Pancreas (tissue), 10 donors: ENCODE results near the gene MTPN. TPM values are rescaled to one million over a fixed set of nuclear protein-coding genes. Genes with fewer than 3 reads are reported as not detected.

Source experiments
- ATAC-seq, 4 donors: fragments of 200-7000 bp; cut with Tn5 transposase; one replicate each; pipeline versions ENCODE4 v1.8.0 to v1.9.1; 2020; ENCODE audit warnings: mild to moderate bottlenecking in 4 of 4, moderate library complexity in 4 of 4
- DNase-seq, 6 donors: peaks; one replicate each; pipeline ENCODE4 v3.0.0-alpha.2; 2020
- FAIRE-seq: peaks from 2 replicates; lab custom pipeline; 2012; peaks lifted over from hg19 to GRCh38; lab: Jason Lieb, UNC
- H3K27ac ChIP-seq, 4 donors: fragments of 200-600 bp; sonication (generic); 1 replicate in 3 of 4; 2 replicates in 1 of 4; pipeline versions ENCODE4 v1.5.0 to v1.8.0; 2020
- H3K27me3 ChIP-seq, 4 donors: fragments of 200-600 bp; one replicate each; pipeline ENCODE4 v1.8.0; 2021
- H3K36me3 ChIP-seq, 3 donors: fragments of 200-600 bp; sonication (generic) in 1 of 3; one replicate each; pipeline versions ENCODE4 v1.5.0 to v1.8.0; 2020 to 2021
- H3K4me1 ChIP-seq, 3 donors: fragments of 200-600 bp; one replicate each; pipeline ENCODE4 v1.8.0; 2021
- H3K4me3 ChIP-seq, 4 donors: fragments of 200-600 bp; sonication (generic) in 2 of 4; one replicate each; pipeline versions ENCODE4 v1.5.0 to v1.8.0; 2020 to 2021
- H3K9me3 ChIP-seq, 4 donors: fragments of 200-600 bp; one replicate each; pipeline ENCODE4 v1.8.0; 2021
- WGBS, 2 donors: extraction: QIAGEN DNeasy Blood & Tissue Kit; methylation state at CpG; one replicate each; pipeline ENCODE4 v1.1.7; 2013; 5-methylcytosine and 5-hydroxymethylcytosine counted together
- intact Hi-C, 3 donors: fragments of 100-400 bp; cut with DNase I; formaldehyde crosslinking; loops; one replicate each; pipeline versions ENCODE4 v1.11.1 to v1.14.2; 2022
- polyA plus RNA-seq, 2 donors: library from polyadenylated mRNA; stranded (reverse); fragments of 200-250 nt; gene quantifications; one replicate each; pipeline ENCODE4 v1.2.3, GENCODE V29; 2013
- total RNA-seq, 6 donors: library from RNA; stranded (reverse); fragmentation: NEBNext Ultra II Directional in 4 of 6; extraction: Animal tissue kit (Norgen Biotek cat#: 25700) in 4 of 6; gene quantifications; one replicate each; pipeline versions ENCODE4 v1.2.1 to v1.2.4, GENCODE V29; 2021 to 2023
- TF ChIP-seq, protein P1 (sequence below), 4 donors: fragments of 200-600 bp; sonication (generic) in 3 of 4; IDR thresholded peaks; one replicate each; pipeline versions ENCODE4 v1.5.0 to v1.8.0; 2021; ENCODE audit warnings: antibody characterized with exemption in 4 of 4
- donor health status: healthy with polysubstance abuse.
- donor health status: DM: no; HTN: no; CAD: no; lungs with moderate emphysema.
- donor health status: DM: no; HTN: no; CAD: no.
- donor health status: control.
- donor health status: control.
- donor health status: Bipolar disorder and iron deficiency.
- donor health status: DM: yes; HTN: yes; CAD: no.
- donor health status: DM: no; HTN: no; CAD: no.
- donor health status: DM: no; HTN: no; CAD: no.
- donor health status: DM: yes; HTN: yes; CAD: no.

MTPN gene, protein sequence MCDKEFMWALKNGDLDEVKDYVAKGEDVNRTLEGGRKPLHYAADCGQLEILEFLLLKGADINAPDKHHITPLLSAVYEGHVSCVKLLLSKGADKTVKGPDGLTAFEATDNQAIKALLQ
- total RNA-seq (10 to 100 TPM; 12.8 to 45.1 (median 24.4) TPM), polyA plus RNA-seq (10 to 100 TPM; 10.8 to 21.0 TPM)

DNA sequence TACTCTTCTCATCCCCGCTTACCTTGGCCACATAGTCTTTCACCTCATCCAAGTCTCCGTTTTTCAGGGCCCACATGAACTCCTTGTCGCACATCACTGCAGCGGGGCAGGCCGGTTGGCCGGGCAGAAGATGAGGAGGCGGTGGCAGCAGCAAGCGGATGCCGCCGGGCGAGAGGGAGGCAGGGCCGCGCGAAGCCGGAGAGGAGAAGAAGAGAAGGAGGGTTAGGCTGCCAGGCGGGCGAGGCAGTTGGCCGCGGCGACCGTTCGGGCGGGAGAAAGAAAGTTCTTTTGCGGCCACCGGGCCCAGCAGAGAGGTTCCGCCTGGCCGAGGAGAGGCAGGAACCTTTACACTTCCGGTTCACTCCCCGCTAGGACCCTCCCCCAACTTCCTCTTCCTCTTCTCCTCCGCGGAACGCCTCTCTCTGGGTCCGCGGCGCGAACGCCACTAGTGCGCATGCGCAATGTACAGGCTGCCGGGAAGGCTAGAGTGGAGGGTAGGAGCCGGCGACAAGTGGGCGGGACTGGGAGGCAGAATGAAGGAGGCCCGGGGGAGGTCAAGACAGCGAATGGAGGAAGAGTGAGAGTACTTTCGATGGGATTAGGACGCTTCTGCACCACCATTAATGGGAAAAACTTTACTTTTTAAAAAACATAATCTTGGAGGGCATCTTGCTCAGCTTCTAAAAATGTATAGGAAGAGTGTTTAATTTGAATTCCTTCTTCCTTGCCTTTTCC, at the start of gene MTPN:
TSS of gene MTPN (minus strand) at position 353 of the 735 bp plus-strand sequence. CDS start at position 94, 259 bp downstream.
- TF ChIP-seq, protein P1, sequence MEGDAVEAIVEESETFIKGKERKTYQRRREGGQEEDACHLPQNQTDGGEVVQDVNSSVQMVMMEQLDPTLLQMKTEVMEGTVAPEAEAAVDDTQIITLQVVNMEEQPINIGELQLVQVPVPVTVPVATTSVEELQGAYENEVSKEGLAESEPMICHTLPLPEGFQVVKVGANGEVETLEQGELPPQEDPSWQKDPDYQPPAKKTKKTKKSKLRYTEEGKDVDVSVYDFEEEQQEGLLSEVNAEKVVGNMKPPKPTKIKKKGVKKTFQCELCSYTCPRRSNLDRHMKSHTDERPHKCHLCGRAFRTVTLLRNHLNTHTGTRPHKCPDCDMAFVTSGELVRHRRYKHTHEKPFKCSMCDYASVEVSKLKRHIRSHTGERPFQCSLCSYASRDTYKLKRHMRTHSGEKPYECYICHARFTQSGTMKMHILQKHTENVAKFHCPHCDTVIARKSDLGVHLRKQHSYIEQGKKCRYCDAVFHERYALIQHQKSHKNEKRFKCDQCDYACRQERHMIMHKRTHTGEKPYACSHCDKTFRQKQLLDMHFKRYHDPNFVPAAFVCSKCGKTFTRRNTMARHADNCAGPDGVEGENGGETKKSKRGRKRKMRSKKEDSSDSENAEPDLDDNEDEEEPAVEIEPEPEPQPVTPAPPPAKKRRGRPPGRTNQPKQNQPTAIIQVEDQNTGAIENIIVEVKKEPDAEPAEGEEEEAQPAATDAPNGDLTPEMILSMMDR (IDR thresholded peaks at IDR 0.05) = no peak
- Histone ChIP-seq H3K9me3 (no peaks in the 10 kb centered on the region), H3K36me3 (no peaks in the 10 kb centered on the region), H3K4me3 (peak within 1 kb of the TSS; percentile 70 to 91 (median 80)), H3K27ac (peak within 1 kb of the TSS; percentile 17 to 69 (median 53)), H3K27me3 (no peaks in the 10 kb centered on the region), H3K4me1 (peaks cover 0 to 17% (median 15%) of the 10 kb centered on the region in 3 donors)
- intact Hi-C loops = no loop called here
- 1 to 2% methylated on average over 41 to 47 of the region's 47 CpGs for WGBS, 2 donors
- FAIRE-seq (peak; percentile 69), ATAC-seq (peak; percentile 98 to 100 (median 100)), DNase-seq (peak; percentile 97 to 100 (median 98))

DNA sequence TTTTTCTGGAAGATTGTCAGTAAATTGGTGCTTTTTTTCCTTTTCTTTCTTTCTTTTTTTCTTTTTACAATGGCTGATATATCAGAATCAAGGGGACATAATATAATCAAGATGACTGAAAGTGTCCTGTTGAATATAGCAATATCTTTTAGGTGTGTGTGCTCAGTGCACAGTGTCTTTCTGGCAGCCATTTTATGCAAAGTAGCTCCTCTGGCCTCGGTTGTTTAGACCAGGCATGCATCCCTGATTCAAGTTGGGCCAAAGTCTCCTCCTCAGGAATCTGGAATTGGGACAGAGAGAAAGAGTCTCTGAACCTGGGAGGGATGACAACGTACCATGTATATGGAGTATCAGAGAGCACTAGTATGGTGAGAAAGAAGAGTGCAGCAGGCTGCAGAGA, 49.0 kb upstream of the MTPN start:
- Histone ChIP-seq H3K36me3 (no peaks in the 10 kb centered on the region), H3K4me1 (no peaks in the 10 kb centered on the region), H3K9me3 (no peaks in the 10 kb centered on the region), H3K27me3 (no peaks in the 10 kb centered on the region), H3K4me3 (no peak overlapping the region), H3K27ac (no peak overlapping the region)
- WGBS, 2 donors = 69 to 79% methylated on average over 2 of the region's 2 CpGs
- TF ChIP-seq, protein P1 (IDR thresholded peaks at IDR 0.05) = no peak
- no peak for ATAC-seq
- FAIRE-seq = no peak
- intact Hi-C loops = no loop called here
- DNase-seq = no peak

DNA sequence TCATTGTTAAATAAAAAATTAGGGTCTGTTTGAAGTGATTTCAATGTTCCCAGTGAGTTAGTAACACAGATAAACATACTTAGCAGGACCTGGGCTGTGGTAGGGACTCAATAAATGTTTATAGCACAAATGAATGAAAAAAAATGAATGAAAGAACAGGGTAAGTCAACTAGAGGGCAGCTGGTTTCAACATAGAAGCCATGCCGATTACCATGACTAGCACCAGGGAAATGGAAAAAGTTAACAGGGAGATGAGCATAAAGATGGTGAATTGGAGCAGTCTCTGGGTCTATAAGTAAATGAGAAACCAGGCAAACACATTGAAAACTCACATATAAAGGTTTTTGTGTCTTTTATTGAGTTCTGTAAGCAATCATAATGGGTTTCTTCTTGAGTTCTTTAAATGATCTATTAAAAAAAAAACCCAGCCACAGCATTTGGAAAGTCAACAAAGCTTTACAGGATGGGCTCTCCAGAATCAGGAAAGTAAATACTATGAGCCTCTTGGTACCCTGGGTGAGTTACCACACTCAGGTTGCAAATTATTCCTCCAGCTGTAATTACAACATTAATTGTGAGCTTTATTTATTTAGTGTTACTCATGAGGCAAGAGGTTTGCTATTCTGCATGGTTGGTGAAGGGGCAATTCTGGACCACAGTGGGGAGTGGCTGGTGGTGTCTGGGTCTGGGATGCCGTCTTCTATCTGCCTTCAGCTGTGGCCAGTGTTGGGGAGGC, 46.1 kb upstream of the MTPN start:
- ATAC-seq = peak in 2 of 4 donors; percentile 48 to 51
- WGBS, 2 donors = 78 to 91% methylated on average over 2 of the region's 2 CpGs

DNA sequence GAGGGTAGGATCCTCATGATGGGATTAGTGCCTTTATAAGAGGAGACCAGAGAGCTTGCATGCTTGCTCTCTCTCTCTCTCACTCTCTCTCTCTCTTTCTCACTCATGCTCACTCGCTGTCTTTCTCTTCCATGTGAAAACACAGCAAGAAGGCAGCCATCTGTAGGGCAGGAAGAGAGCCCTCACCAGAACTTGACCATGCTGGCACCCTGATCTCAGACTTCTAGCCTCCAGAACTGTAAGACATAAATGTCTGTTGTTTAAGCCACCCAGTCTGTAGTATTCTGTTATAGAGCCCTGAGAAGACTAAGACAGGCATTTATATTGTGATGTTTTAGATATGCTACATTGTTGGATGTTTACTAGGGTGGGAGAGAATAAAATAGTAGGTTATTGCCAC, 43.4 kb upstream of the MTPN start:
- DNase-seq = no peak
- H3K27me3 ChIP-seq = peaks cover 0 to 3% (median 0%) of the 10 kb centered on the region in 4 donors
- FAIRE-seq = no peak
- H3K27ac ChIP-seq = no peak overlapping the region
- no peaks in the 10 kb centered on the region for H3K9me3 ChIP-seq
- H3K4me3 ChIP-seq = no peak overlapping the region
- 55 to 79% methylated on average over 1 of the region's 1 CpG for WGBS, 2 donors
- no peak for ATAC-seq
- H3K4me1 ChIP-seq = no peaks in the 10 kb centered on the region
- TF ChIP-seq, protein P1 (IDR thresholded peaks at IDR 0.05) = no peak
- intact Hi-C loops = no loop called here
- no peaks in the 10 kb centered on the region for H3K36me3 ChIP-seq

More for the DNA sequence above, 46.1 kb upstream of the MTPN start:
- no peaks in the 10 kb centered on the region for H3K4me1 ChIP-seq
- no peaks in the 10 kb centered on the region for H3K27me3 ChIP-seq
- TF ChIP-seq, protein P1 (IDR thresholded peaks at IDR 0.05) = no peak
- DNase-seq (no peak), FAIRE-seq (no peak)
- intact Hi-C loops = no loop called here
- H3K9me3 ChIP-seq = no peaks in the 10 kb centered on the region
- H3K36me3 ChIP-seq = no peaks in the 10 kb centered on the region
- H3K4me3 ChIP-seq = no peak overlapping the region
- no peak overlapping the region for H3K27ac ChIP-seq
